Measurements from ENCODE around the gene SMIM10L1. TPM values are rescaled to one million over a fixed set of nuclear protein-coding genes. Genes with fewer than 3 reads are reported as not detected.

Gene SMIM10L1
- total RNA-seq, 4 donors from 2014 or later = 12.5 to 18.2 (median 16.6) TPM

DNA sequence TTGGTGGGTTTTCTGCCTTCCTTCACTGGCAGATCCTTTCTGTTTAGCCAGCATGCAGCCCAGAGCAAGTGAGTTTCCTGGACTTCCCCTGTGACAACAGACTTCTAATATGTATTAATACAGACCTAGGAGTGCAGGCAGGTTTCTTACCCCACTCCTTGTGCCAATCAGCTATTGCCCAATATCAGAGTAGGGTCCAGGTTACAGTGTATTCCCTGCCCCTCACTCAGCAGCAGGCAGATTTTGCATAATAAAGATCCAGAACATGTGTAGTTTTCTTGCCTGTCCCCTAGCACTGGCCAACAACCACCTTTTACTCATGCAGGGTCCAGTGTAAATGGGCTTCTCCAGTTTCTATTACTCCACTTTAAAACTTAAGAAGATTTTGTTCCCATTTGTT lies 4.7 kb upstream of the SMIM10L1 start:
- H3K9me3 ChIP-seq = no peaks in the 10 kb centered on the region
- TF ChIP-seq EP300 (IDR thresholded peaks at IDR 0.05) (no peak), POLR2A (IDR thresholded peaks at IDR 0.05) (no peak), POLR2AphosphoS5 (IDR thresholded peaks at IDR 0.05) (no peak)
- TF ChIP-seq, protein P1, sequence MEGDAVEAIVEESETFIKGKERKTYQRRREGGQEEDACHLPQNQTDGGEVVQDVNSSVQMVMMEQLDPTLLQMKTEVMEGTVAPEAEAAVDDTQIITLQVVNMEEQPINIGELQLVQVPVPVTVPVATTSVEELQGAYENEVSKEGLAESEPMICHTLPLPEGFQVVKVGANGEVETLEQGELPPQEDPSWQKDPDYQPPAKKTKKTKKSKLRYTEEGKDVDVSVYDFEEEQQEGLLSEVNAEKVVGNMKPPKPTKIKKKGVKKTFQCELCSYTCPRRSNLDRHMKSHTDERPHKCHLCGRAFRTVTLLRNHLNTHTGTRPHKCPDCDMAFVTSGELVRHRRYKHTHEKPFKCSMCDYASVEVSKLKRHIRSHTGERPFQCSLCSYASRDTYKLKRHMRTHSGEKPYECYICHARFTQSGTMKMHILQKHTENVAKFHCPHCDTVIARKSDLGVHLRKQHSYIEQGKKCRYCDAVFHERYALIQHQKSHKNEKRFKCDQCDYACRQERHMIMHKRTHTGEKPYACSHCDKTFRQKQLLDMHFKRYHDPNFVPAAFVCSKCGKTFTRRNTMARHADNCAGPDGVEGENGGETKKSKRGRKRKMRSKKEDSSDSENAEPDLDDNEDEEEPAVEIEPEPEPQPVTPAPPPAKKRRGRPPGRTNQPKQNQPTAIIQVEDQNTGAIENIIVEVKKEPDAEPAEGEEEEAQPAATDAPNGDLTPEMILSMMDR (IDR thresholded peaks at IDR 0.05) = no peak
- peaks cover 0 to 12% of the 10 kb centered on the region in 2 donors for H3K36me3 ChIP-seq
- H3K4me1 ChIP-seq = peaks cover 3 to 35% (median 18%) of the 10 kb centered on the region in 3 donors
- no peak overlapping the region for H3K27ac ChIP-seq
- no peak for ATAC-seq
- no peaks in the 10 kb centered on the region for H3K27me3 ChIP-seq
- H3K4me3 ChIP-seq = no peak overlapping the region

GRCh38 chr12:11170810-11171144 lies 217 bp upstream of the SMIM10L1 start:
- Histone ChIP-seq H3K4me3 (peak overlapping the region; percentile 62 to 90), H3K27ac (peak overlapping the region; percentile 89 to 96 (median 91)), H3K36me3 (peaks cover 0 to 6% of the 10 kb centered on the region in 2 donors), H3K9me3 (no peaks in the 10 kb centered on the region), H3K4me1 (peaks cover 10 to 59% (median 23%) of the 10 kb centered on the region in 3 donors), H3K27me3 (no peaks in the 10 kb centered on the region)
- TF ChIP-seq, protein P1 (IDR thresholded peaks at IDR 0.05) = no peak
- no peak for TF ChIP-seq POLR2A (IDR thresholded peaks at IDR 0.05)
- no peak for TF ChIP-seq POLR2AphosphoS5 (IDR thresholded peaks at IDR 0.05)
- no peak for TF ChIP-seq EP300 (IDR thresholded peaks at IDR 0.05)
- no peak for ATAC-seq
- WGBS, 2 donors (ENCODE audit: low coverage in 1 of 2) = 0 to 2% methylated on average over 4 of the region's 4 CpGs

DNA sequence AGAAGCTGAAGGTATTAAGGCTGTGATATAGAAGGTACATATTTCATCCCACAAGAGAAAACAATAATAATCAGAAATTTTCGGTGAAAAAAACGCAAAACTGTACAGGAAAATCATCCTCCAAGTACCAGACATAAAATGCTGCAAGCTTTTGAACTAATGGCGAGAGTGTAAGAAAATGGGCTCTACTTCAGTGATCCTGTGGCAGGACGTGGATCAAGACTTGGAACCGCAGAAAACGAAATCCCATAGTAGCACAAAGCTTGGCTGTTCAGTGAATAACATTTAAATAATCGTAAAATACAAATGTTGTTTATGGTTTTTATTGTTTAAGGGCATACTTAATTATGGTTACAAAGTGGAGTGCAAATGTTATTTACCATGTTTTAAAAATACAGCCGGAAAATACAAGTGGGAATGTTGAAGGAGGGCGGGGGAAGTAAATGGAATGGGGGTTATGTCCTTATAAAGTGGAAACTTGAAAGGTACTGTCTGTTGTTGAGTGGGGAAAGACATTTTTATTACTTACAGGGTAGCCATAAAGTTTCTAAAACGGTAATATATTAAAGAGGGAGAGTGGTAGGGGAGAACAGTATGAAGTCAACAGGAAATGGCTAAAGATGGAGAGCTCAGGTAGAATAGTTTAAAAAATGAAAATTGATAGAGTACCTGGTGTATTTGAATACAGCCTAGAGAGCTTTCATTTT lies 1.1 kb downstream of the SMIM10L1 start:
- H3K27me3 ChIP-seq = no peaks in the 10 kb centered on the region
- 3% methylated on average over 9 to 10 of the region's 10 CpGs for whole genome bisulfite sequencing, 2 donors (ENCODE audit: low coverage in 1 of 2)
- peak overlapping the region; percentile 39 to 96 (median 91) for H3K27ac ChIP-seq
- ATAC-seq = no peak
- peak overlapping the region; percentile 62 to 90 for H3K4me3 ChIP-seq
- no peaks in the 10 kb centered on the region for H3K9me3 ChIP-seq
- no peaks in the 10 kb centered on the region for H3K36me3 ChIP-seq
- H3K4me1 ChIP-seq = peaks cover 10 to 58% (median 23%) of the 10 kb centered on the region in 3 donors
- TF ChIP-seq, protein P1 (IDR thresholded peaks at IDR 0.05) = no peak
- TF ChIP-seq EP300 (IDR thresholded peaks at IDR 0.05) (no peak), POLR2A (IDR thresholded peaks at IDR 0.05) (no peak), POLR2AphosphoS5 (IDR thresholded peaks at IDR 0.05) (no peak)

GRCh38 chr12:11174022-11174421 lies 3.0 kb downstream of the SMIM10L1 start:
- no peak overlapping the region for H3K27ac ChIP-seq
- H3K36me3 ChIP-seq = no peaks in the 10 kb centered on the region
- no peaks in the 10 kb centered on the region for H3K9me3 ChIP-seq
- 84 to 90% methylated on average over 1 to 2 of the region's 2 CpGs for WGBS, 2 donors (ENCODE audit: low coverage in 1 of 2)
- no peak for ATAC-seq
- TF ChIP-seq POLR2A (IDR thresholded peaks at IDR 0.05) (no peak), POLR2AphosphoS5 (IDR thresholded peaks at IDR 0.05) (no peak), EP300 (IDR thresholded peaks at IDR 0.05) (no peak)
- TF ChIP-seq, protein P1 (IDR thresholded peaks at IDR 0.05) = no peak
- H3K4me1 ChIP-seq = peaks cover 10 to 43% (median 20%) of the 10 kb centered on the region in 3 donors
- no peaks in the 10 kb centered on the region for H3K27me3 ChIP-seq
- no peak overlapping the region for H3K4me3 ChIP-seq

- TF ChIP-seq POLR2AphosphoS5 (IDR thresholded peaks at IDR 0.05) = no peak
- TF ChIP-seq EP300 (IDR thresholded peaks at IDR 0.05) = no peak
- TF ChIP-seq POLR2A (IDR thresholded peaks at IDR 0.05) = no peak
- TF ChIP-seq, protein P1 (IDR thresholded peaks at IDR 0.05) = no peak
- H3K4me3 ChIP-seq = no peak overlapping the region
- WGBS, 2 donors (ENCODE audit: low coverage in 1 of 2) = 80% methylated on average over 1 of the region's 1 CpG; no CpG with 5 or more reads in 1 of the 2 donors
- no peaks in the 10 kb centered on the region for H3K36me3 ChIP-seq
- no peak overlapping the region for H3K27ac ChIP-seq
- no peaks in the 10 kb centered on the region for H3K27me3 ChIP-seq
- peaks cover 0 to 9% (median 0%) of the 10 kb centered on the region in 3 donors for H3K4me1 ChIP-seq
- H3K9me3 ChIP-seq = no peaks in the 10 kb centered on the region
- ATAC-seq = no peak
Observed at GRCh38 chr12:11178250-11178649, 7.3 kb downstream of the SMIM10L1 start.
